Measurements from ENCODE around the gene ANKMY1.

ANKMY1 gene

GRCh38 chr2:240557808-240558207 lies at the start of gene ANKMY1:
Gene ANKMY1 (minus strand): TSS chr2:240557988. CDS start chr2:240557335, 653 bp downstream.
- Histone ChIP-seq H3K27me3 (ENCODE audit: insufficient read depth, insufficient read length) (no peaks in the 10 kb centered on the region), H3K4me1 (ENCODE audit: insufficient read depth, insufficient read length) (peaks cover 2% of the 10 kb centered on the region), H3K4me3 (ENCODE audit: insufficient read length, low read depth) (no peak within 1 kb of the TSS), H3K9ac (ENCODE audit: insufficient read length, low read depth) (peak within 1 kb of the TSS; percentile 5), H3K9me3 (ENCODE audit: insufficient read depth, low read length) (no peaks in the 10 kb centered on the region), H3K36me3 (ENCODE audit: insufficient read depth, insufficient read length, low read length) (peaks cover 50% of the 10 kb centered on the region)
- peak; percentile 43 for DNase-seq (ENCODE audit: low read depth, low spot score)
- TF ChIP-seq ZNF274 (IDR thresholded peaks at IDR 0.05; ENCODE audit: low read depth, low read length) (no peak), YY1 (IDR thresholded peaks at IDR 0.05; ENCODE audit: insufficient read depth, insufficient read length) (no peak), SUZ12 (IDR thresholded peaks at IDR 0.05; ENCODE audit: extremely low read depth, insufficient read depth, insufficient read length) (no peak)

- Histone ChIP-seq H3K36me3 (ENCODE audit: insufficient read depth, insufficient read length, low read length) (peaks cover 8% of the 10 kb centered on the region), H3K27me3 (ENCODE audit: insufficient read depth, insufficient read length) (no peaks in the 10 kb centered on the region), H3K9ac (ENCODE audit: insufficient read length, low read depth) (no peak overlapping the region), H3K4me1 (ENCODE audit: insufficient read depth, insufficient read length) (peaks cover 3% of the 10 kb centered on the region), H3K9me3 (ENCODE audit: insufficient read depth, low read length) (no peaks in the 10 kb centered on the region), H3K4me3 (ENCODE audit: insufficient read length, low read depth) (no peak overlapping the region)
- no peak for DNase-seq (ENCODE audit: low read depth, low spot score)
- TF ChIP-seq ZNF274 (IDR thresholded peaks at IDR 0.05; ENCODE audit: low read depth, low read length): no peak
- no peak for TF ChIP-seq YY1 (IDR thresholded peaks at IDR 0.05; ENCODE audit: insufficient read depth, insufficient read length)
- no peak for TF ChIP-seq SUZ12 (IDR thresholded peaks at IDR 0.05; ENCODE audit: extremely low read depth, insufficient read depth, insufficient read length)
Observed at GRCh38 chr2:240605867-240606743, 48.3 kb upstream of the ANKMY1 start.

- no peak overlapping the region for H3K4me3 ChIP-seq (ENCODE audit: insufficient read length, low read depth)
- H3K36me3 ChIP-seq (ENCODE audit: insufficient read depth, insufficient read length, low read length): peaks cover 17% of the 10 kb centered on the region
- TF ChIP-seq YY1 (IDR thresholded peaks at IDR 0.05; ENCODE audit: insufficient read depth, insufficient read length) (no peak), ZNF274 (IDR thresholded peaks at IDR 0.05; ENCODE audit: low read depth, low read length) (no peak), SUZ12 (IDR thresholded peaks at IDR 0.05; ENCODE audit: extremely low read depth, insufficient read depth, insufficient read length) (no peak)
- H3K9ac ChIP-seq (ENCODE audit: insufficient read length, low read depth): no peak overlapping the region
- no peak for DNase-seq (ENCODE audit: low read depth, low spot score)
- H3K27me3 ChIP-seq (ENCODE audit: insufficient read depth, insufficient read length): no peaks in the 10 kb centered on the region
- H3K4me1 ChIP-seq (ENCODE audit: insufficient read depth, insufficient read length): peaks cover 3% of the 10 kb centered on the region
- H3K9me3 ChIP-seq (ENCODE audit: insufficient read depth, low read length): no peaks in the 10 kb centered on the region
Observed at GRCh38 chr2:240604939-240605716, 47.3 kb upstream of the ANKMY1 start.

- Histone ChIP-seq H3K36me3 (ENCODE audit: insufficient read depth, insufficient read length, low read length) (peaks cover 24% of the 10 kb centered on the region), H3K4me3 (ENCODE audit: insufficient read length, low read depth) (no peak overlapping the region), H3K9ac (ENCODE audit: insufficient read length, low read depth) (no peak overlapping the region), H3K9me3 (ENCODE audit: insufficient read depth, low read length) (no peaks in the 10 kb centered on the region), H3K4me1 (ENCODE audit: insufficient read depth, insufficient read length) (peaks cover 3% of the 10 kb centered on the region), H3K27me3 (ENCODE audit: insufficient read depth, insufficient read length) (no peaks in the 10 kb centered on the region)
- TF ChIP-seq YY1 (IDR thresholded peaks at IDR 0.05; ENCODE audit: insufficient read depth, insufficient read length): no peak
- TF ChIP-seq SUZ12 (IDR thresholded peaks at IDR 0.05; ENCODE audit: extremely low read depth, insufficient read depth, insufficient read length): no peak
- TF ChIP-seq ZNF274 (IDR thresholded peaks at IDR 0.05; ENCODE audit: low read depth, low read length): no peak
- no peak for DNase-seq (ENCODE audit: low read depth, low spot score)
Observed at GRCh38 chr2:240604291-240604938, 46.6 kb upstream of the ANKMY1 start.

- Histone ChIP-seq H3K4me3 (ENCODE audit: insufficient read length, low read depth) (no peak overlapping the region), H3K9me3 (ENCODE audit: insufficient read depth, low read length) (no peaks in the 10 kb centered on the region), H3K4me1 (ENCODE audit: insufficient read depth, insufficient read length) (peaks cover 3% of the 10 kb centered on the region), H3K36me3 (ENCODE audit: insufficient read depth, insufficient read length, low read length) (peaks cover 26% of the 10 kb centered on the region), H3K27me3 (ENCODE audit: insufficient read depth, insufficient read length) (no peaks in the 10 kb centered on the region), H3K9ac (ENCODE audit: insufficient read length, low read depth) (no peak overlapping the region)
- TF ChIP-seq YY1 (IDR thresholded peaks at IDR 0.05; ENCODE audit: insufficient read depth, insufficient read length): no peak
- no peak for TF ChIP-seq SUZ12 (IDR thresholded peaks at IDR 0.05; ENCODE audit: extremely low read depth, insufficient read depth, insufficient read length)
- TF ChIP-seq ZNF274 (IDR thresholded peaks at IDR 0.05; ENCODE audit: low read depth, low read length): no peak
- DNase-seq (ENCODE audit: low read depth, low spot score): no peak
Observed at GRCh38 chr2:240603846-240604245, 46.1 kb upstream of the ANKMY1 start.

- DNase-seq (ENCODE audit: low read depth, low spot score): no peak
- H3K9me3 ChIP-seq (ENCODE audit: insufficient read depth, low read length): no peaks in the 10 kb centered on the region
- peaks cover 3% of the 10 kb centered on the region for H3K4me1 ChIP-seq (ENCODE audit: insufficient read depth, insufficient read length)
- H3K4me3 ChIP-seq (ENCODE audit: insufficient read length, low read depth): no peak overlapping the region
- H3K27me3 ChIP-seq (ENCODE audit: insufficient read depth, insufficient read length): no peaks in the 10 kb centered on the region
- no peak for TF ChIP-seq SUZ12 (IDR thresholded peaks at IDR 0.05; ENCODE audit: extremely low read depth, insufficient read depth, insufficient read length)
- no peak for TF ChIP-seq YY1 (IDR thresholded peaks at IDR 0.05; ENCODE audit: insufficient read depth, insufficient read length)
- TF ChIP-seq ZNF274 (IDR thresholded peaks at IDR 0.05; ENCODE audit: low read depth, low read length): no peak
- H3K36me3 ChIP-seq (ENCODE audit: insufficient read depth, insufficient read length, low read length): peaks cover 32% of the 10 kb centered on the region
- H3K9ac ChIP-seq (ENCODE audit: insufficient read length, low read depth): no peak overlapping the region
Observed at GRCh38 chr2:240603081-240603835, 45.5 kb upstream of the ANKMY1 start.

All from NT2/D1 (cell line).